Breast epithelium (tissue), 3 donors: Measurements from ENCODE around the gene FNDC11.

ENCODE experiments used
- POLR2A ChIP-seq: fragments of 450-650 bp; IDR thresholded peaks from one replicate; pipeline ENCODE4 v1.6.1; 2016; ENCODE audit warnings: antibody characterized with exemption, mild to moderate bottlenecking, moderate library complexity
- TF ChIP-seq, protein P1 (sequence below), 3 donors: fragments of 450-650 bp; IDR thresholded peaks; one replicate each; pipeline ENCODE4 v1.5.1; 2016 to 2017; ENCODE audit warnings: antibody characterized with exemption in 3 of 3, mild to moderate bottlenecking in 3 of 3, moderate library complexity in 3 of 3

- TF ChIP-seq, protein P1, sequence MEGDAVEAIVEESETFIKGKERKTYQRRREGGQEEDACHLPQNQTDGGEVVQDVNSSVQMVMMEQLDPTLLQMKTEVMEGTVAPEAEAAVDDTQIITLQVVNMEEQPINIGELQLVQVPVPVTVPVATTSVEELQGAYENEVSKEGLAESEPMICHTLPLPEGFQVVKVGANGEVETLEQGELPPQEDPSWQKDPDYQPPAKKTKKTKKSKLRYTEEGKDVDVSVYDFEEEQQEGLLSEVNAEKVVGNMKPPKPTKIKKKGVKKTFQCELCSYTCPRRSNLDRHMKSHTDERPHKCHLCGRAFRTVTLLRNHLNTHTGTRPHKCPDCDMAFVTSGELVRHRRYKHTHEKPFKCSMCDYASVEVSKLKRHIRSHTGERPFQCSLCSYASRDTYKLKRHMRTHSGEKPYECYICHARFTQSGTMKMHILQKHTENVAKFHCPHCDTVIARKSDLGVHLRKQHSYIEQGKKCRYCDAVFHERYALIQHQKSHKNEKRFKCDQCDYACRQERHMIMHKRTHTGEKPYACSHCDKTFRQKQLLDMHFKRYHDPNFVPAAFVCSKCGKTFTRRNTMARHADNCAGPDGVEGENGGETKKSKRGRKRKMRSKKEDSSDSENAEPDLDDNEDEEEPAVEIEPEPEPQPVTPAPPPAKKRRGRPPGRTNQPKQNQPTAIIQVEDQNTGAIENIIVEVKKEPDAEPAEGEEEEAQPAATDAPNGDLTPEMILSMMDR (IDR thresholded peaks at IDR 0.05): no peak
- TF ChIP-seq POLR2A: no peak
These were observed 1.3 kb upstream of the FNDC11 start for GRCh38 chr20:63552481-63553249.
